GM12865 (cell line): Measurements from ENCODE around the gene CDC20B.

Experiments used
- DNase-seq: peaks from one replicate; pipeline ENCODE4 v3.0.0; 2010; ENCODE audit warnings: low read depth
- H3K4me3 ChIP-seq: 2 replicates; pipeline ENCODE4 v1.5.1; 2011; ENCODE audit warnings: mild to moderate bottlenecking, low read depth, low read length, control low read depth
- TF ChIP-seq, protein P1 (sequence below): IDR thresholded peaks from 2 replicates; pipeline ENCODE4 v1.5.1; 2011; ENCODE audit warnings: low read length, control low read depth, low read depth, inconsistent platforms; ENCODE audit not compliant: insufficient read depth; ENCODE audit errors: missing control alignments

CDC20B gene, protein sequence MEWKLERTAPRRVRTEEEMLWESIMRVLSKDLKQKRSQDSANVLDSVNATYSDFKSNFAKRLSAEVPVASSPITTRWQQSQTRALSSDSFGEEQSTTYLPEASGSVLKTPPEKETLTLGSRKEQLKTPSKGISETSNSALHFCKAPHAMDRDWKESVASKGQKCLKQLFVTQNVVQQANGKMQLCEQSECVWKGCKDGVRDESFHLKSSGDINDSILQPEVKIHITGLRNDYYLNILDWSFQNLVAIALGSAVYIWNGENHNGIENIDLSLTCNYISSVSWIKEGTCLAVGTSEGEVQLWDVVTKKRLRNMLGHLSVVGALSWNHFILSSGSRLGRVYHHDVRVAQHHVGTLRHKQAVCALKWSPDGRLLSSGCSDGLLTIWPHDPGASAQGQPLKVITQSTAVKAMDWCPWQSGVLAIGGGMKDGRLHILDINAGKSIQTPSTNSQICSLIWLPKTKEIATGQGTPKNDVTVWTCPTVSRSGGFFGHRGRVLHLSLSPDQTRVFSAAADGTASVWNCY

DNA sequence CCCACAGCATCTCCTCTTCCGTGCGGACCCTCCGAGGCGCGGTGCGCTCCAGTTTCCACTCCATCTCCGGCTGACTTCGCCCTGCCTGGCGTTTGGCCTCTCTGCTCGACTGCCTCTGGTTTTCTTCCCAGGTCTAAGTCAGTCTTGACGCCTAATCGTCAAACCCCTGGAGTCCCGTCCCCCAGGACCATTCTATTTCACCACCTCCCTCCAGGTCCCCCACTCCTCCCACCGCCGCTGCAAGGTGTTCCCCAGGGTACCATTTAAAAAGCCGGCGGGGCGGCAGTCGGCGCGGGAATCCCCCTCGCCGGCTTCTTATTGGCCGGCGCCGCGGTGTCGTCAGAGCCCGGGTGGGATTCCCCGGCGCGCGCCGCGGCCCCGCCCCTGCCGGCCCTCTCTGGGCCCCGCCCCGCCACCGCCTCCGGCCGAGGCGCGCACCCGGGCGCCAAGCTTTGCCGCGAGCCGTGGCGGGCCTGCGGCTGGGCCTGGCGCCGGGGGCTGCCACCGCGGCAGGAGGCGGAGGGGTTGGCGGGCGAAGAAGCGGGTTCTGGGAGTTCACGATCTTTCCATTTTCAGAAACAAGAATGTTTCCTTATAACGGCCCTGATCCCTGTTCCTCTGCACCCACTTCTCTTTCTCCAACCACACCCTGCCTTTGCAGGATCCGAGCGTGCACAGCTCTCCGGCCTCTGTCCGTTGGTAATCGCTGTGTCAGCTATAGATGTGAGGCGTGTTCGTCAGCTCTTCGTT lies at the start of gene CDC20B:
CDC20B (minus strand) TSS at position 241 of the 750 bp plus-strand sequence; CDS start at position 64, 177 bp downstream.
- TF ChIP-seq, protein P1, sequence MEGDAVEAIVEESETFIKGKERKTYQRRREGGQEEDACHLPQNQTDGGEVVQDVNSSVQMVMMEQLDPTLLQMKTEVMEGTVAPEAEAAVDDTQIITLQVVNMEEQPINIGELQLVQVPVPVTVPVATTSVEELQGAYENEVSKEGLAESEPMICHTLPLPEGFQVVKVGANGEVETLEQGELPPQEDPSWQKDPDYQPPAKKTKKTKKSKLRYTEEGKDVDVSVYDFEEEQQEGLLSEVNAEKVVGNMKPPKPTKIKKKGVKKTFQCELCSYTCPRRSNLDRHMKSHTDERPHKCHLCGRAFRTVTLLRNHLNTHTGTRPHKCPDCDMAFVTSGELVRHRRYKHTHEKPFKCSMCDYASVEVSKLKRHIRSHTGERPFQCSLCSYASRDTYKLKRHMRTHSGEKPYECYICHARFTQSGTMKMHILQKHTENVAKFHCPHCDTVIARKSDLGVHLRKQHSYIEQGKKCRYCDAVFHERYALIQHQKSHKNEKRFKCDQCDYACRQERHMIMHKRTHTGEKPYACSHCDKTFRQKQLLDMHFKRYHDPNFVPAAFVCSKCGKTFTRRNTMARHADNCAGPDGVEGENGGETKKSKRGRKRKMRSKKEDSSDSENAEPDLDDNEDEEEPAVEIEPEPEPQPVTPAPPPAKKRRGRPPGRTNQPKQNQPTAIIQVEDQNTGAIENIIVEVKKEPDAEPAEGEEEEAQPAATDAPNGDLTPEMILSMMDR: no peak
- H3K4me3 ChIP-seq: peak within 1 kb of the TSS; percentile 59
- DNase-seq: peak; percentile 71

DNA sequence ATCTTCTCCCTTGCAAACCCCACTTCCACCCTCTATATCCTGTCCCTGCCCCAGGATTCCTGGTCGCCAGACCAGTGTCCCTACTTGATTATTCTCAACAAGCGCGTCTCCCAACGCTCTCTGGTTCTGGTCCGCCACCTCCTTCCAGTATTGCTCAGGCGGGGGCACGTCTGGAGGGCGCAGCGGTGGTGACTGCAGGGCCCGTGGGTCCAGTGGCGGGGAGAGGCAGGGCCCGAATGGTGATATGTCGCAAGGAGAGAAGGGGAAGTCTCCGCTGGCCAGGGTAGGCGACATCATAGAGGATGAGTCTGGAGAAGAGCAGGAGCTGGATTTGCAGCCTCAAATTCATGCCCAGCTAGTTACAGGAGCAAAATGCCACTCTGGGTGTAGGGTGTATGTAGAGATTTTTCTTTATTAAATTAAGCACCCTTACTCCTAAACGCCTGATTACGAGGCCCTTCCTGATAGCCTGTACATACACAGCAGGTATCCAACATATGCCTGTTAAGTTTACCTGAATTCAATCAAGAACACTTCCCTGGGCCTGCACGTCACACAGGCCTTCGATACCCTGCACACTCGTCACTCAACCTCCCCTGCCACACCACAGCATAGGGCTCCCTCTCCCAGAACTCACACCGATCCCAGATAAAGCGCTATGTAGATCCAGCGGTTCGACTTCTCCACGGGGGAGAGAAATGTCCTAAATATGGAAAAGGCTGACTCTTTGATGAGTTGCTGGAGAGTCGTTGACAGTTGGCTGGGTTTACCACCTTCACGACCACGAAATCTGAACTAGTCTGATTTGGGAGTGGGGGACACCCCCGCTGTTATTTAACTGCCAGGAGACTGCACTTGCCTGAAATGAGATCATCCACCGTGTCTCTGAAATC lies 49.4 kb upstream of the CDC20B start:
- H3K4me3 ChIP-seq: no peak overlapping the region
- TF ChIP-seq, protein P1: no peak
- no peak for DNase-seq

DNA sequence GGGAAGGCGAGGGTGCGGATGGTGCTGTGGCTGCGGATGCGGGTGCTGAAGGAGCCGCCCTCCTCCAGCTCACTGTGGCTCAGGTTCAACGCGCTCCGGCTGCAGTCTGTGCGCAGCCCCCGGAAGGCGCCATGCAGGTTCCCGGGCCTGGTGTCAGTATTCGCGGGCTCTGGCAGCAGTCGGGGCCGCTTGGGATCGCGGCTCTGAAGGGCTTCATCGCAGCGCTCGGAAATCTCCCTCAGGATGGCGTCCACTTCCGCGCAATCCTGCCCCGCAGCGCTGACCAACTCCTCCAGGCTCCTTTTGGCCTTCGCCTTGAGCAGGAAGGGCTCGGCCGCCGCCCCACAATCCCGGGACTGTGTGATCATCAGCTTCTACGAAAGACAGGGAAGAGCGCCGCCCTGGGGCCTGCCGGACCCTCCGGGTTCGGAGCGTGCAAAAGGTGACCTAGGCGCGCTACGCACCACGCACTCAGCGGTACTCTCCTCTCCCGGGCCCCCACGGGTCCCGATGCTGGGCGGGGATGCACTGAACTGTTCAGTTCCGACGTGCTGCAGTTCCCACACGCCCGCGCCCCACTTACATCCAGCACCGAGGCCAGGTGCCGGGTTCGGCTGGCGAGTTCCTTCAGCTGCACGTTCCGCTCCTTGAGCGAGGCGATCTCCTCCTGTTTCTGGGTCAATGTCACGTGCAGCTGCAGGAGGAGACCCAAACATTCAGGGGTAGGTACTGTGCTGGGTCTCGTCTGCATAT lies 47.6 kb upstream of the CDC20B start:
- TF ChIP-seq, protein P1: no peak
- no peak overlapping the region for H3K4me3 ChIP-seq
- no peak for DNase-seq

DNA sequence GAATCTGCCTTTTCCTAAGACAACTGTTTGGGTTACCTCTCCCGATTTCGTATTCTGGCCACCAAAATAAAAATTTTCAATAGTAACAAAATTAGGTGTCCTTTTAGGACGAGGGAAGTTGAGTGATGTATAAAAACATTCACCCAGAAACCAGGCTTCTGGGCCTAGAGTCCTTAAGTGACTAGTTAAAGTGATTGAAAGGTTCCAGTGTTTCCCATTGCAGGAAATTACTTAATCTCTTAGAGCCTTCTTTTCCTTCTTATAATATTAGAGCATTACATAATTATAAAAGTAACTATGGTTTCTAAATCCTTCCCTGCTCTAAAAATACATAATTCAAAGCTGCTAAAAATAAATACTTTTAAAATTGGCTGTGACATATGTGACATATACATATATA lies 46.8 kb upstream of the CDC20B start:
- DNase-seq: no peak
- TF ChIP-seq, protein P1: no peak
- no peak overlapping the region for H3K4me3 ChIP-seq

DNA sequence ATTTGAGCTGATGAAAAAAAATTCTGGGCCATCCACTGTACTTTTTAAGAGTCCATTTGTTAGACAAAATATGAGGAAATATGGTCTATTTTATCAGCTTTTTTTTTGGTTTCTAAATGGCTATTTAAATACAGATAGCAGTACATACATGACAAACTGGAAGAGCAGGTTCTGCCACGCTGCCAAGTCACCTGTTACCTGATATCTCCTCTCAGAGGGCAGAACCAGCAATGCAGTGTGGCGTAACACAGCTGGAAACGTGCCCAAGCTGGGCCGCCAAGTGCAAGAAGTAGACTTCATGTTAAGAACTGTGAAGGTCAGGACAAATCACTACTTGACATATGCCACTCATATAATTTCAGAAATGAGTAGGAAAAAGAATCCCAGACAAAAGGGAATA lies 46.0 kb upstream of the CDC20B start:
- H3K4me3 ChIP-seq: no peak overlapping the region
- DNase-seq: no peak
- TF ChIP-seq, protein P1: no peak
